HG03575 (cell line): ENCODE measurements around the gene AK8.
"Not testable (repeated sequence)": the region's sequence is repeated elsewhere in the genome, so short reads cannot be mapped to it uniquely, and the experiment has no call there.

Experiments used
- ATAC-seq: cut with Tn5 transposase; IDR thresholded peaks from one replicate; pipeline ENCODE4 v1.9.1; 2021; ENCODE audit not compliant: unreplicated experiment, insufficient number of reproducible peaks, low FRiP score; ENCODE audit errors: extremely low read depth

Gene AK8

DNA sequence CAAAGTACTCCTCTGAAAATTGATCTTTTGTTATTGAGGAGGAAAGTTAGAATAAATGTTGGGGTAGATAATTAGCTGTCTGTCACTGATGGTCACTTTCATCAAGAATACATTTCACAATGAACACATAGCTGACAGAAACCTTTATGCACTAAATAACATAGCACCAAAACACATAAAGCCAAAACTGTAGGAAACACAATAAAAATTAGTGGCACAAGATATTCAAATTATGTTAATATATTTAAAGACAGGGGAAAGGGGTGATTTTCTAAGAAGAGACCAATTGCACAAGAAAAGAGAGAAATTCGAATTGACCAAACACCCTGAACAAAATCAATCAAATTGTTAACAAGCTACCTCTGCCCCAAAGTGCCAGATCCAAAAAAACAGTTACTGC, 89.7 kb downstream of the AK8 start:
- ATAC-seq, result no peak

DNA sequence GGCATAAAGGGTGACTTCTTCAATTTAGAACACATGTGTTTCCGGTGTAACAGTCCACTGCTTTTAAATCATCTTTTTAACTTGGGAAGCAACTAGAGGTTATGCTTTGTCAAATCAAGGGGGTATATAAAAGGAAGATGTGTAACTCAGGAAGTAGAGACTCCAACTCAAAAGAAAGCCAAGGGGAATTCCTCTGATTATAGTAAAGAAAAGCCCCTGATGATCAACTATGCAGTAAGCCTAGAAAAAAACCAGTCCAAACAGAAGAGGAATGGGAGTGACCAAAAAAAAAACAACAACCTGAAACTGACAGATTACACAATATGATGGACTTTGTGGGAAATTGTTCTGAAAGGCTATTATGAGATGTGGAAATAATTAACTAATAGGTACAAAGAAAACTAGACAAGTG, 90.3 kb downstream of the AK8 start:
- ATAC-seq, result no peak

DNA sequence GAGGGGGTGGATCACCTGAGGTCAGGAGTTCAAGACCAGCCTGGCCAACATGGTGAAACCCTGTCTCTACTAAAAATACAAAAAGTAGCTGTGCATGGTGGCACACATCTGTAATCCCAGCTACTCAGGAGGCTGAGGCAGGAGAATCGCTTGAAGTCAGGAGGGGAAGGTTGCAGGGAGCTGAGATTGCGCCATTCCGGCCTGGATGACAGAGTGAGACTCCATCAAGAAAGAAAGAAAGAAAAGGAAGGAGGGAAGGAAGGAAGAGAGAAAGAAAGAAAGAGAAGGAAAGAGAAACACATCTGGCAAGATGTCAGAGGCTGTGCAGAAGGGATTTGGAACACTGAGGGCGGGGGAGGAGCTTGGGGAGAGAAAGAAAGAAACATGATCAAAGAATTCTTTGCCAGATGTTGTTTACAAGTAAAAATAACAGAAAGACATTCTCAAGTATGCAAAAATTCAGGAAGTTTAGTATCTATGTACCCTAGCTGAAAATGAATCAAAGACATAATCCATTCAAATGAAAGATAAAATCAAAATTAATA, 93.7 kb downstream of the AK8 start:
- no peak for ATAC-seq

DNA sequence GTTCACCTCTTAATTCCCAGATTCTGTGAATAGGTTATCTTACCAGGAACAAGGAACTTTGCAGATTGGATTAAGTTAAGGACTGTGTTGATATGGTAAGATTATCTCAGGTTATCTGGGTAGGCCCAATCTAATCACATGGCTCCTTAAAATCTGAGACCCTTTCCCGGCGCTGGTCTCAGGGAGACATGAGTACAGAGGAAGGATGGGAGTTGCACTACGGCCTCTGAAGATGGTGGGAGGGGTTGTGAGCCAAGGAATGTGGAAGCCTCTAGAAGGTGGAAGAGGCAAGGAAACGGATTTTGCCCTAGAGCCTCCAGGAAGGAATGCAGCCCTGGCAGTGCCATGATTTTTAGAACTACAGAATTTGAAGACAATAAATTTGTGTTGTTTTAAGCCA, 95.1 kb downstream of the AK8 start:
- no peak for ATAC-seq

DNA sequence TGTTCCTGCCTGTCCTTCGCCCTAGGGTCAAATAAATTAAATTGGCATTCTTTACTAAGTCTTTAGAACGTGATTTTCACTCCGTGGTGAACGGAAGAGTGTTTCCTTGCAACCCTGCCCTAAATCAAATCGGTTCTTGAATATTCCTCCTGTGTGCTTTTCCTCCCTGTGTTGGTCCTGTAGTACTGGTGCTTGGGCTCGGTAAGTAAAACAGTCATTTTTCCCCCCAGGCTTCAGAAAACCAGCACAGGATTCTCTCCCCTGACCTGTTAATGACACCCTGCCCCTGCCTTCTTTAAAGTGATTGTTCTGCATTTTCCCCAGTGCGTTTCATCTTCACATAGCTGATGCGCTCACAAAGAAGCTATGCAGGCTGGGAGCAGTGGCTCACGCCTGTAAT, 96.0 kb downstream of the AK8 start:
- no peak for ATAC-seq

DNA sequence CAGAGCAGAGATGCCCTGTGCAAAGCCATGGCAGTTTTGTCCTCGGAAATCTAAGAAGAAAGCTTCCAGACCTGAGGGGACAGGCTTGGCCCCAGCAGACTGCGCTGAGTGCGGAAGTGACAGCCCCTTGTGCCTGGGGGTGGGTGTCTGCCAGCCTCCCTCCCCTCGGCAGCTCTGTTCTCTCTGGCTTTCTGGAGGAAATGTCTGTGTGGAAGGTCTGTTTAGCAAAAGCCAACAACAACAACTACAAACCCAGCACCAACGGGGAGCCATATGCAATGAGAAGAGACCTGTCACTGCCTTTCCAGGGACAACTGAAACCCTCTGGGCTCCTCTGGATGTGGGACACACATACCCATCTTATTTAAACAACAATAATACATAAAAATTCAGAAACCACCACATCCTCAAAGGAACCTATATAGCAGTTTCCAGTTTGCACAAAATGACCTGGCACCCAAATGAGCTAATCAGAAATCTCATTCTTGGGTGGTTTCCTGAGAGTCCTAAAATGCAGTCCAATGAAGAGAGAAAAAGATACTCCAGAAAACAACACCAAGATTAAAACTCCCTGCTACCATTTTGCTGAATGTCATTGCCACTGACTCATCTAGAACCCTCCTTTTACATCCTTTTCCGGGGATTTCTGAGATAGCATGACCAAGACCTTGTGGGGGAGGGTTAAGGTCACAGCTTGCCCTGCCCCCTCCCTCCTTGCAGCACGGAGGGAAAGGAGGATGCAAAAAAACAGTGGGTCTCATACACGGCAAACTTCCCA, 97.7 kb downstream of the AK8 start:
- no peak for ATAC-seq

DNA sequence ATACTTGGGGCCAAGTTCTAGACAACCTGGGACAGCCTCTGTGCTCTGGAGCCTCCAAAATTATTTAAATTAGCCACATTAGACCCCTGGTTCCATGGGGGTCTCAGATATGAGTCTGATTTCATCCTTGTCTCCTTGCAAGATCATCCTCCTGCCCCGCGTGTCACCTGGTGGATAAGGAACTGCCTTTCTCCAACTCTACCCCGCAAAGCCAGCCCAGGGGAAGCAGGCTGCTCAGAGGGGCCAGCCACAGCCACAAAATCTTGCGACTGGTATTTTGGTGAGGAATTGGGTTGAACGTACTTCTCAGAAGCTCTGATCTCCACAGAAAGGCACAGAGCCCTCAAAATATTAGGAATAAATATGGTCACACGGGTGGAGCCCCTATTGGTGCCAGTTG, 101.2 kb downstream of the AK8 start:
- ATAC-seq, result no peak

DNA sequence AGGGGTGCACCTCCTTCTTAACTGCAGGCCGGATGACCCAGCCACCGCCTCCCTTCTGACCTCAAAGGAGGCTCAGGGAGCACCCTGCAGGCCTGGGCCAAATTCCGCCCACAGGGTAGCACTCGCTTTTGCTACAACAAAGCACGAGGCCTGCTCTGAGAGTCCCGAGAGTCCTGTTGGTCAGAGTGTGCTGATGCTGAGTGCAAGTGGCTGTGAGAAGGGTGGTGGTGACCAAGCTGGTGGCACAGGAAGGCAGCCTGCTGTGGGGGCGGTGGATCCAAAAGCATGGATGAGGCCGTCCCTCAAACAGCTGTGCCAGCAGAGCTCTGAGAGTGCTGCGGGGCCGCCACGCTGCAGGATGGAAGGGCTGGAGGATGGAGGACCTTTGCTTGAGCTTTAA, 101.8 kb downstream of the AK8 start:
- ATAC-seq, result no peak

DNA sequence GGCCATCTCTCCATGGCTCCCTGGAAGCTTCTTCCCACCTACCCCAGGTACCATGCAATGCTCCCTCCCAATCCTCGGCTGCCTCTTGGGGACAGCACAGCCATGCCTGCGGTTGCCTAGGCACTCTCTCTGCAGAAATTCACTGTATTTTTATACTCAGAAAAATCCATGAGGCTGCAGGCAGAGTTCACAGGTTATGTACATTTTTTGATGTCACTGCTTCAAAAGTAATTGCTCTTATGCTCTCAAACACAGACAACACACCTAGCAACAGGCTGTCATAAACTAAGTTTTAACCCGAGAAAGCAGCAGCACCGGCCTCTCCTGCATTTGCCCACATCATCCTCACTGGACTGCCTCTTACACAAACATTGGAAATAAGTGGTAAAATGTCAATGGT, 102.4 kb downstream of the AK8 start:
- ATAC-seq, result no peak

DNA sequence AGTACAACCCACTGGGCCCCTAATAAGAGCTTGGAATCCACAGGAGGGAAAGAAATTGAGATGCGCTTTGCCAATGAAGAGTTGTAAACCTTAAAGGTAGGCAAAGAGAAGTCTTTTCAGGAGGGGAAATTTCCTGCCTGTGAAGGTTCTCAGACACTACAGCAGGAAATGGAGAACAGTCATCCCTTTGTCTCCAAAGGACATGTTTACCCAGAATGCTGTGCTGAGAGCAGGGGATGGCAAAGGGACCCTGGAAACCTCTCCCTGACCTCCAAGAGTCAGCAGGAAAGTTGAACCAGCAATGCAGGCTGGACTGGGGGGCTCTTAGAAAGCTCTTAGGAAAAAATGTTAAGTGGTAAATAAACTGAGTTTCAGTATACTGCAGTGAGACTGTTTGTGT, 103.2 kb downstream of the AK8 start:
- ATAC-seq, result no peak

DNA sequence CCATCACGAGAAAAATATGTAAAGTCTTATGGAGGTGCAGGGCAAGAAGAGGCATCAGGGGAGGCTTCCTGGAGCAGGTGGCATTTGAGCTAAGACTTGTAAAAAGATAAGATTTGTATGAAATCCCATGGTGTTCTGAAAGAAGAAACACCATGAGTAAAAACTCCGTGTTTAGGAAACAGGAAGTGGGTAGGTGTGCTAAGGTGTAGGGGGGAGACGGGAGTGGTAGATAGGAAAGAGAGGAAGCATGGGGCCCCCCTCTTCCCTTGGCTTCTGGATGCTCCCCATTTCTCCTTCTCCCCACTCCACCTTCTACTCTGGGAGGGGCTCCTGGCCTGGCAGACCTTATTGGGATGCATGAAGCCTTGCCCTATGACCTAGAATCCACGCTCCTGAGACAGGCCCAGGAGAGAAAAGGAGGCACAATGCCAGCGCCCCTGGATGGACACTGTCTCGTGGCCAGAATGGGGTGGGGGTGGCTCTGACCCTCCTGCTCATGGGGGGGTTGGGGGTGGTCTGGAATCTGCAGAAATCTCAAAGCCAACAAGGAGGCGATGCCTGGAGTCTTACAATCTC, 104.2 kb downstream of the AK8 start:
- no peak for ATAC-seq

DNA sequence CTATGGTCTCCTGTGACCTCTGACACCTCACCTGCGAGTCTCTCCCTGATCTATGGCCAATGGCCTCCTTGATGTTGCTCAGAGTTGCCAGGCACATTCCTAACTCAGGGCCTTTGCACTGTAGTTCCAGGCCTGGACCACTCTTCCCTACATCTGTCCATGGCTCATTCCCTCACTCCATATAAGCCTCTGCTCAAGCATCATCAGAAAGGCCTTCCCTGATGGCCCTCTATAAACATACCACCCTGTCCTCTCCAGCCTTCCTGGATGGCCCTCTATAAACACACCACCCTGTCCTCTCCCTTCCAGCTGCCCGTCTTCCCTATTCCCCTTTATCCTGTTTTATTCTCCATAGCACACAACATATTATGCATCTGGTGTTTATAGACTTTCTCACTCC, 105.0 kb downstream of the AK8 start:
- ATAC-seq, result no peak

DNA sequence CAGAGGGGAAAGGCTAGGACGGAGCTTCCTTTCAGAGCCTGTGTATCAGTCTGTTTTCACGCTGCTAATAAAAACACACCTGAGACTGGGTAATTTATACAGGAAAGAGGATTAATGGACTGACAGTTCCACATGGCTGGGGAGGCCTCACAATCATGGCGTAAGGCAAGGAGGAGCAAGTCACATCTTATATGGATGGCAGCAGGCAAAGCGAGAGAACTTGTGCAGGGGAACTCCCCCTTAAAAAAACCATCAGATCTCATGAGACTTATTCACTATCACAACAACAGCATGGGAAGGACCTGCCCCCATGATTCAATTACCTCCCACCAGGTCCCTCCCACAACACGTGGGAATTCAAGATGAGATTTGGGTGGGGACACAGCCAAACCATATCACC, 106.3 kb downstream of the AK8 start:
- not testable (repeated sequence) for ATAC-seq

DNA sequence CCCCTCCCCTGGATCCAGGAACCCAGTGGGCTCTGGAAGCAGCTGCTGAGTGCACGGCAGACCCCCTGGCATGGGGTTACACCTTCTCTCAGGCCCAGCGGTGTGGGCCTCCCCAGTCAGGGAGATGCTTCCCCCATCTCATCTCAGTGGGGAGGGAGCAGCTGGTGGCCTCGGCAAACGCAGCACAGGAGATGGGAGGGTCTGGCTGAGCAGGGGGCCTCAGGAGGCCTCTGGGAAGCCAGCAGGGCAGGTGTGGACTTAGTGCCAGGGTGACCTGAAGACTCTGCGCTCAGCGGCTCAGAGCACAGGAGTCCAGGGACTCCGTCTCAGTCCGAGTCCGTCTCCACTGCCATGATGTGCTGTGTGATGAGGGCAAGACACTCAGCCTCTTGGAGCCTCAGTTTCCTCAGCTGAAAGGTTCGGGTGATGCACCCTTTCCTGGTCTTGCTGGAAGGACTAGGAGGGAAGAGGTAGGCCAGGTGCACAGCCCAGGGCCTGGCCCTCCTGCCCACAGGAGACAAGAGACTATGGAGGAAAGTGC, 107.2 kb downstream of the AK8 start:
- ATAC-seq, result no peak

DNA sequence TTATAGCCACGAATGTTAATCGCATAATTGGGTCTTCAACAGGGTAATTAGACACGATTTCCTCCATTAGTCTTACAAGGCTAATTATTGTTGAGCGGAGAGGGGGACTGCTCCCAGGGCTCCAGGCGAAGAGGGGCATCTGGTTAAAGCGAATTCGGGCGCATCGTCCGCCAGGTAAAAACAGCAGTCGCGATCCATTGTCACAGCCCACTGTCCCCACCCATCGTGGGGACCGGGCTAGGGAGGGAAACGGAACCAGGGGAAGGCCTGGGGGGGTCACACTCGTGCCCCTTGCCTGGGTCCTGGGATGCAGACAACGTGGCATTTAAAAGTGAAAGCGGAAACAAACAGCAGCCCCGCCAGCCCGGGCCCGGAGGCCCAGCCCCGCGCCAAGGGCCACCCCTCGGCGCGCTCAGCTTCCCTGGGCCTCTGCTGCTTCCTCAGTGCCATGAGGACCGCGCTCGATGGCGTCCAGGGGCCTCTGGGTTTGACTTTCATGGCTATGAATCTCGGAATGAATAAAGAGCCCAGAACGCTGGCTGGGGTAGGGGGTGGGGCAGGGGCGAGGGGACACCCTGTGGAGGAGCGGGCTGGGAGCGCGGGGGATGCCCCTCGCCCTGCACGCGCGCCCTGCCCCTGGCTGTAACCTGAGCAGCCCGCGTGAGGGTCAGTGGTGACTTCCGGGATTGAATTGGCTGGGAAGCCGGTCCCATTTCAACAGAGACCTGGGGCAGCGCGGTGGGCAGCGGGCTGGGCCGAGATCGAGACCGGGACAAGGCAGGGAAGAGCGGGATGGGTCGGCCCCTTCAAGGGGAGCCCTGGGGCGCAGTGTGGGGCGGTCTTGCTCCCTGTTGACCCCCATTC, 107.9 kb downstream of the AK8 start:
- ATAC-seq, result no peak

DNA sequence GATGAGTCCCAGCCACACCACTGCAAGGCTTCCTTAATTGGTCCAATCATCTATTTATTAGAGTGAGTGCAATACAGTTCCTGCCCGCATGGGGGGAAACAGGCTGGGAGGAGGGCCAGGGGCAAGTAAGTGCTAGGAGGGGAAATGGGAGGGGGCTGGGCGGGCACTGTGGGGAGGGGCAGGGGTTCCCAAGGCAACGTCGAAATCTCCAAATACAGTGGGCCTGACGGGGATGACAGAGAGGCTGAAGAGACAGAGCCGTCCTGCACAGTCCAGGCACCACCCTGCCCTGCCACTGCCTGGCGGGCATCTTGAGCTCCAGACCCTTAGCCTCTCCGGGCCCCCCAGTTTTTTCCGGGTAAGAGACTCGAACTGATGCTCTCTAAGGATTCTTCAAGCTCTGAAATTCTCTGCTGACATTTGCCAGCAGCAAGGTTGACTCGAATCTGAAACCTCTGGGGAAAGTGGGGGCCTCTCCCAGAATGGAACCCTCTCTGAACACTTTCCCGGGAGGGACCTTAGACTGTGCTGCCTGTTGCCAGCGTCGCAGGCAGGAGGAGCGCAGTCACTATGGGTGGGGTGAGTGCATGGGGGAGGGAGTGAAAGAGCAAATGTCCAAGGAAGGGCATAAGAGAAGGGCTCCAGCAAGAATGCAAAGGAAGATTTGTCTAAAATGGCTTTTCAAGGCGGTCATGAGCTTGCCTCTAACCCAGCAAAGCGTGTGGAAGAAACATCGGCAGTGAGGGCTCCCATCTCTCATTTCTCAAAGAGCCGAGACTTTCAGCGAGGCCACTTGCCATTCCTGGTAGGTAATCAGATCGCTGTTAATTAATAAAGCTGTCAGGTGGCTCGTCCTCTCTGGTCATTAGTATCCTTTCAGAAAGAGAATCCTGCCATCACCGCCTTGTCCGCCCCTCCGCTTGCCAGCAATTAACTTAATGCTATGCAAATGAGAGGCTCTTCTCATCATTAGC, 108.9 kb downstream of the AK8 start:
- ATAC-seq, result no peak

DNA sequence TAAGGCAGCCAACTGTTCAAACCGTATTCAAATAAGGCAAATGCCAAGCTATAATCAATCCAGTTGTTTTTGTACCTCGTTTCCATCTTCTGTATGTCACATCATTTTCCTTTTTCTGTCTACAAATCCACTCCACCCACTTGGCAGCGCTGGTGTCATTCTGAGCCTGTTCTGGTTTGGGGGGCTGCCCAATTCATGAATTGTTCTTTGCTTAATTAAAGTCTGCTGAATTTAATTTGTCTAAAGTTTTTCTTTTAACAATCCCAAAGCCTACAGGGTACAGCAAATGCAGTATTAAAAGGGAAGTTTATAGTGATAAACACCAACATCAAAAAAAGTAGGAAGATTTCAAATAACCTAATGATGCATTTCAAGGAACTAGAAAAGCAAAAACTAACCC, 114.5 kb downstream of the AK8 start:
- no peak for ATAC-seq

DNA sequence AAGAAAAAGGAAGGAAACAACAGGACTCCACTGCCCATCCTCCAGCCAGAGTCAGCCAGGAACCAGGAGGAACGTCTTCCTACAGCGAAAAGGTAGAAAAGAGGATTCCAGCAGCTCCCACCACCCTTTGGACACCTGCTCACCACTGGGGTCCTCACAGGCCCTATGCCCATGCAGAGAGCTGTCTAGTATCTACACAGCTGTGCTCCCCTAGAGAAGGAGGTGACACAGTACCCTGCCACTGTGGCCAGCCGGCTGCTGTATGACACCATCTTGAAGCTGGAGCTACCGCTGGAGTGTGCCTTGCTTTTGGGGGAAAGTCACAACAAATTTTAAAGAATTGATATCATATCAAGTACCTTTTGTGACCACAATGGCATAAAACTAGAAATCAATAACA, 115.2 kb downstream of the AK8 start:
- no peak for ATAC-seq

DNA sequence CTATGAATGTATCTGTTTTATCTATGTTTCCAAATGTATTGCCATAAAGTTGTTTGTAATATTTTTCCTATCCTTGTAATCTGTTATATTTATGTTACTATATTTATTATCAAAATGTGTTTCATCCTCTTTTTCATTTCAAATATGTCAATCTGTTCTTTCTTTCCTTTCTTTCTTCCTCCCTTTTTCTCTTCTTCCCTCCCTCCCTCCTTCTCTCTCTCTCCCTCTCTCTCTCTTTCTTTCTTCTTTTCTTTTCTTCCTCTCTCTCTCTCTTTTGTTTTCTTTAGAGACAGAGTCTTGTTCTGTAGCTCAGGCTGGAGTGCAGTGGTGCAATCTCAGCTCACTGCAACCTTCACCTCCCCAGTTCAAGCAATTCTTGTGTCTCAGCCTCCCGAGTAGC, 116.5 kb downstream of the AK8 start:
- ATAC-seq, result no peak
